Spleen (tissue), 11 donors: ENCODE data around the gene OGT. TPM values are rescaled to one million over a fixed set of nuclear protein-coding genes. Genes with fewer than 3 reads are reported as not detected.
A peak's percentile ranks its signal among the peaks of the same experiment; 100 is the strongest.

Experiments
- DNase-seq: peaks from one replicate; pipeline ENCODE4 v3.0.0-alpha.2; 2020
- H3K27ac ChIP-seq, 8 donors: fragments of 200-600 bp; sonication (generic) in 7 of 8; 1 replicate in 4 of 8; 2 replicates in 4 of 8; pipeline versions ENCODE4 v1.5.0 to v1.8.0; 2016 to 2021; ENCODE audit warnings: inconsistent platforms in 4 of 8, mild to moderate bottlenecking in 4 of 8, moderate library complexity in 1 of 8
- H3K27me3 ChIP-seq, 7 donors: fragments of 200-600 bp; sonication (generic) in 6 of 7; replicated peaks in 1 of 7; 1 replicate in 4 of 7; 2 replicates in 3 of 7; pipeline versions ENCODE4 v1.5.0 to v1.8.0; 2016 to 2021; ENCODE audit warnings: inconsistent platforms in 3 of 7, mild to moderate bottlenecking in 1 of 7
- H3K36me3 ChIP-seq, 6 donors: fragments of 200-600 bp; sonication (generic) in 5 of 6; 1 replicate in 4 of 6; 2 replicates in 2 of 6; pipeline versions ENCODE4 v1.5.0 to v1.8.0; 2016 to 2021; ENCODE audit warnings: inconsistent platforms in 2 of 6
- H3K4me1 ChIP-seq, 6 donors: fragments of 200-600 bp; sonication (generic) in 5 of 6; 1 replicate in 3 of 6; 2 replicates in 3 of 6; pipeline versions ENCODE4 v1.5.0 to v1.8.0; 2016 to 2021; ENCODE audit warnings: inconsistent platforms in 3 of 6
- H3K4me3 ChIP-seq, 8 donors: fragments of 200-600 bp; sonication (generic) in 7 of 8; 1 replicate in 4 of 8; 2 replicates in 4 of 8; pipeline versions ENCODE4 v1.5.0 to v1.8.0; 2016 to 2021; ENCODE audit warnings: inconsistent platforms in 4 of 8, mild to moderate bottlenecking in 4 of 8, moderate library complexity in 2 of 8
- H3K9me3 ChIP-seq, 8 donors: fragments of 200-600 bp; sonication (generic) in 7 of 8; 1 replicate in 4 of 8; 2 replicates in 4 of 8; pipeline versions ENCODE4 v1.5.0 to v1.8.0; 2016 to 2021; ENCODE audit warnings: inconsistent platforms in 4 of 8
- POLR2A ChIP-seq, 3 donors: fragments of 450-650 bp; IDR thresholded peaks; one replicate each; pipeline ENCODE4 v1.5.1; 2017; ENCODE audit warnings: antibody characterized with exemption in 3 of 3, mild to moderate bottlenecking in 1 of 3
- POLR2AphosphoS5 ChIP-seq, 3 donors: sonication (generic); formaldehyde crosslinking; IDR thresholded peaks; one replicate each; pipeline ENCODE4 v1.5.1; 2017; ENCODE audit warnings: antibody characterized with exemption in 3 of 3
- WGBS, 5 donors: extraction: QIAGEN DNeasy Blood & Tissue Kit in 3 of 5; methylation state at CpG; one replicate each; pipeline versions ENCODE4 v1.1.5 to v1.1.7; 2013 to 2018; 5-methylcytosine and 5-hydroxymethylcytosine counted together
- intact Hi-C: fragments of 100-400 bp; cut with DNase I; formaldehyde crosslinking; loops from one replicate; pipeline ENCODE4 v1.15.0; 2023; ENCODE audit warnings: low total_unique reads
- polyA plus RNA-seq, 3 donors: library from polyadenylated mRNA; stranded (reverse); fragments of 200-250 nt; gene quantifications; one replicate each; pipeline ENCODE4 v1.2.1, GENCODE V29; 2013
- total RNA-seq, 7 donors: library from RNA; depleted of rRNA in 3 of 7; stranded (reverse); fragments of >200 nt in 3 of 7; fragmentation: NEBNext Ultra II Directional in 4 of 7; extraction: Animal tissue kit (Norgen Biotek cat#: 25700) in 4 of 7; gene quantifications; one replicate each; pipeline versions ENCODE4 v1.1.0 to v1.2.1, GENCODE V29; 2016 to 2021
- TF ChIP-seq, protein P1 (sequence below), 11 experiments: fragments of 200-600 bp in 7 of 11; fragments of 450-650 bp in 4 of 11; sonication (generic) in 4 of 11; IDR thresholded peaks in 8 of 11; conservative IDR thresholded peaks in 3 of 11; 1 replicate in 7 of 11; 2 replicates in 4 of 11; pipeline versions ENCODE4 v1.4.0 to v1.8.0; 2016 to 2021; ENCODE audit warnings: antibody characterized with exemption in 11 of 11, inconsistent platforms in 4 of 11, mild to moderate bottlenecking in 1 of 11
- donor health status: healthy with polysubstance abuse.
- donor health status: DM: no; HTN: no; CAD: no; lungs with moderate emphysema.
- donor health status: DM: no; HTN: no; CAD: no.
- donor health status: Bipolar disorder and iron deficiency.
- donor health status: healthy.
- donor health status: DM: no; HTN: no; CAD: no.
- donor health status: DM: yes; HTN: yes; CAD: no.

Gene OGT
- total and polyA plus RNA-seq, 10 donors: 76.8 to 393 (median 233) TPM

DNA sequence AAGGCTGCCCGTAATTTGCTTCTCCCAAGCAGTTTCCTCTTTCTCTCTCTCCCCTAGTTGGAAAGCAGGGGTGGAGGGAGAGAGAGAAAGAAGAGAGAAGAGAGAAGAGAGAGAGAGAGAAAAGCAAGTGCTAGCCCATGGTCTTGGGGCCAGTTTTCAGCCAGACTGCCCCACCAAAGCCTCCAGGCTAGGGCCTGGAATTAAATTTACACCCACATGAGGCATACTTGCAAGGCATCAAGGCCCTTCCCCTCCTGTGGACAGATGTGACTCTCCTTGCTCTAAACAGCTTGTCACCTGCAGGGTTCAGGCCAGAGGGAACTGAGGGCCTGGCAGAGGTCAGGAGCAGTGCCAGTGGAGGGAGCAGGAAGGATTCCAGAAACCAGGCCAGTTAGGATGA lies 87.1 kb downstream of the OGT start:
- Histone ChIP-seq H3K9me3 (no peaks in the 10 kb centered on the region), H3K27me3 (no peaks in the 10 kb centered on the region), H3K36me3 (peaks cover 0 to 5% (median 0%) of the 10 kb centered on the region in 6 donors), H3K4me3 (no peak overlapping the region), H3K4me1 (peaks cover 33 to 80% (median 67%) of the 10 kb centered on the region in 6 donors), H3K27ac (peak overlapping the region in 5 of 8 donors; percentile 44 to 81 (median 71))
- TF ChIP-seq POLR2AphosphoS5 (IDR thresholded peaks at IDR 0.05): no peak
- TF ChIP-seq, protein P1, sequence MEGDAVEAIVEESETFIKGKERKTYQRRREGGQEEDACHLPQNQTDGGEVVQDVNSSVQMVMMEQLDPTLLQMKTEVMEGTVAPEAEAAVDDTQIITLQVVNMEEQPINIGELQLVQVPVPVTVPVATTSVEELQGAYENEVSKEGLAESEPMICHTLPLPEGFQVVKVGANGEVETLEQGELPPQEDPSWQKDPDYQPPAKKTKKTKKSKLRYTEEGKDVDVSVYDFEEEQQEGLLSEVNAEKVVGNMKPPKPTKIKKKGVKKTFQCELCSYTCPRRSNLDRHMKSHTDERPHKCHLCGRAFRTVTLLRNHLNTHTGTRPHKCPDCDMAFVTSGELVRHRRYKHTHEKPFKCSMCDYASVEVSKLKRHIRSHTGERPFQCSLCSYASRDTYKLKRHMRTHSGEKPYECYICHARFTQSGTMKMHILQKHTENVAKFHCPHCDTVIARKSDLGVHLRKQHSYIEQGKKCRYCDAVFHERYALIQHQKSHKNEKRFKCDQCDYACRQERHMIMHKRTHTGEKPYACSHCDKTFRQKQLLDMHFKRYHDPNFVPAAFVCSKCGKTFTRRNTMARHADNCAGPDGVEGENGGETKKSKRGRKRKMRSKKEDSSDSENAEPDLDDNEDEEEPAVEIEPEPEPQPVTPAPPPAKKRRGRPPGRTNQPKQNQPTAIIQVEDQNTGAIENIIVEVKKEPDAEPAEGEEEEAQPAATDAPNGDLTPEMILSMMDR (IDR thresholded peaks at IDR 0.05 in 8 of 11, conservative IDR thresholded peaks at IDR 0.05 in 3 of 11): no peak
- TF ChIP-seq POLR2A (IDR thresholded peaks at IDR 0.05): no peak
- no peak for DNase-seq
- WGBS, 5 donors: 43 to 70% (median 54%) methylated on average over 1 of the region's 1 CpG; no CpG with 5 or more reads in 1 of the 5 donors
- intact Hi-C loops: no loop called here

DNA sequence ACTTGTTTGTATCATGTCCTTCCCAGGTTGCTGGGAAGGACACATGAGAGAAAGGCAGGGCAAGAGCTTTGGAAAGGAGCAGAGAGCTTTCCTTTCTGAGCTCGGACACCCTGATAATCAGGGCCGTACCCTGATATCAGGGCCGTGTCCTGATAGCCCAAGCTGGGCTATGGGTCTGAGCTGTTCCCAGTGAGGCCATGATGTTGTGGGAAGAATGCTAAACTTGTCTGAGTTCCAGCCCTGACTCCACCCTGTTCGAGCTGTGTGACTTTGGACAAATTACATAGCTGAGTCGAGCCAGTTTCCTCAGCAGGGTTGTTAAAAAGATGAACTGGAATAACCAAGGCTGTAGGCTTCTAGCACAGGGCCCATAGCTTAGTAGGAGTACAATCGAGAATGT lies 88.7 kb downstream of the OGT start:
- H3K27ac ChIP-seq: peak overlapping the region in 5 of 8 donors; percentile 72 to 84 (median 80)
- DNase-seq: no peak
- TF ChIP-seq, protein P1 (IDR thresholded peaks at IDR 0.05 in 8 of 11, conservative IDR thresholded peaks at IDR 0.05 in 3 of 11): no peak
- no peak for TF ChIP-seq POLR2AphosphoS5 (IDR thresholded peaks at IDR 0.05)
- no peak for TF ChIP-seq POLR2A (IDR thresholded peaks at IDR 0.05)
- intact Hi-C loops: no loop called here
- H3K4me3 ChIP-seq: no peak overlapping the region
- no peaks in the 10 kb centered on the region for H3K9me3 ChIP-seq
- H3K4me1 ChIP-seq: peaks cover 33 to 86% (median 72%) of the 10 kb centered on the region in 6 donors
- no peaks in the 10 kb centered on the region for H3K27me3 ChIP-seq
- 65 to 80% (median 74%) methylated on average over 4 to 6 of the region's 6 CpGs for WGBS, 5 donors
- no peaks in the 10 kb centered on the region for H3K36me3 ChIP-seq

DNA sequence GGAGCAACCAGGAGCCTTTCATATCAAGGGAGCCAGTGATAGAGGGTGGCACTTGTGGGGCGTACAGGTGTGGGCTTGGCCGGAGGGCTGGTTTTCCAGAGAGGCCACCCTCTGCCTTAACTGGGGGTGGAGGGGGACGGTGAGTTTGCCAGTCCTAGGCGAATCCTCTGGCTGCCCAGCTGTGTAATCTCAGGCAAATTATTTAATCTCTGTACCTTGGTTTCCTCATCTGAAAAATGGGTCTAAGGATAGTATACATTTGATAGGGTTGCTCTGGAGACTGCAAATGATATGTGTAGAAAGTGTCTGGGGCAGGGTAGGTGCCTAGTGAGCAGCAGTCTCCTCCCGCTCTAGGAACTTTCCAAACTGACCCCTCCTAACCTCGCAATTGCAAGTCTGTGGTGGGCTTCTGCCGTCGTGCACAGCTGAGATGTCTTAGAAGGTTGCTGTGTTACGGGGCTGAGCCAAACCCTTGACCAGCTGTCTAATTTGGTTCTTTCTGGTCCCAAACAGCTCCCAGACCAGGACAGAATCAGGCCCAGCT lies 89.2 kb downstream of the OGT start:
- peaks cover 33 to 84% (median 67%) of the 10 kb centered on the region in 6 donors for H3K4me1 ChIP-seq
- H3K27ac ChIP-seq: peak overlapping the region in 7 of 8 donors; percentile 50 to 84 (median 74)
- 63 to 87% (median 79%) methylated on average over 4 to 9 of the region's 9 CpGs for WGBS, 5 donors
- no peaks in the 10 kb centered on the region for H3K9me3 ChIP-seq
- intact Hi-C loops: no loop called here
- H3K36me3 ChIP-seq: no peaks in the 10 kb centered on the region
- TF ChIP-seq POLR2AphosphoS5 (IDR thresholded peaks at IDR 0.05) (no peak), POLR2A (IDR thresholded peaks at IDR 0.05) (no peak)
- TF ChIP-seq, protein P1 (IDR thresholded peaks at IDR 0.05 in 8 of 11, conservative IDR thresholded peaks at IDR 0.05 in 3 of 11): no peak
- H3K4me3 ChIP-seq: no peak overlapping the region
- DNase-seq: no peak
- H3K27me3 ChIP-seq: no peaks in the 10 kb centered on the region

DNA sequence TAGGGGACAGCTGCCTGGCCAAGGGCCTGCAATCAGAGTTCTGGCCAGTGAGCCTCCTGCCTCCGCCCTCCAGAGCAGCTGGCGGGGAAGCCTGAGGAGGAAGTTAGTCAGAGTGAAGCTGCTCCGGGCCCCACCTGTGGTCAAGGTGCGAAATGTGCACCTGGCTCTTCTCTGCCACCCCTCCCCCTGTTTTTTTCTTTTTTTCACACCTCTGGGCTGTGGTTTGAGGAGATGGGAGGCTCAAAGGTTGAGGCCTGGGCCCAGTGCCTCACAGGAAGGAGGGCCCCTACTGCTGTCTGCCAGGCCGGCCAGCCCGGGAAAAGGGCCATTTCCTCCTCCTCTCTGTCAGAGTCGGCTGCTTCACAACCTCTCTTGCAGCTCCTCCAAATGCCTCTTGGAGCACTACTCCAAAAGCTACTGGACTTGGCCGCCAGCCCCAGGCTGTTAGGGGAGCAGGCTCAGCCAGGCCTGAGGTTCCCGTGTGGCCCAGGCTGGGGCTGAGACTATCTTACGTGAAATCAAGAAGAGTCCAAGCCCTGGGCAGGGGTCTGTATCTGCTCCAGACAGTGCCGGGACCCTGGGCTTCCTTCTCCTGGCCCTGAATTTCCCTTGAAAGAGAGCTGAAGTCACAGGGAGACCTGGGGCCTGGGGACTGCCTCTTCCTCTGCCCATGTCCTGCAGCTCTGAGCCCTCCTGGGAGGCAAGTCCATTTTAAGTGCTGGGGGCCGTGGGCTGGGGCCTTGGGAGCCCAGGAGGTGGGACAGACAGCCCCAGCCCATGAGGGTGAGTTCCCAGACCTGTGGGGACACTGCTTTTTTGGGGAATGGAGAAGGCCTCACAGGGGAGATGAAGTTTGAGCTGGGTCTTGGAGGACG lies 89.9 kb downstream of the OGT start:
- Histone ChIP-seq H3K27ac (peak overlapping the region in 7 of 8 donors; percentile 50 to 84 (median 74)), H3K4me1 (peaks cover 30 to 77% (median 61%) of the 10 kb centered on the region in 6 donors), H3K9me3 (no peaks in the 10 kb centered on the region), H3K36me3 (no peaks in the 10 kb centered on the region), H3K4me3 (peak overlapping the region in 1 of 8 donors; percentile 22), H3K27me3 (no peaks in the 10 kb centered on the region)
- TF ChIP-seq POLR2A (IDR thresholded peaks at IDR 0.05) (no peak), POLR2AphosphoS5 (IDR thresholded peaks at IDR 0.05) (peak; percentile 54 to 77 (median 77))
- TF ChIP-seq, protein P1 (IDR thresholded peaks at IDR 0.05 in 8 of 11, conservative IDR thresholded peaks at IDR 0.05 in 3 of 11): peak in 2 of 11 experiments; percentile 18 to 24
- intact Hi-C loops: no loop called here
- WGBS, 5 donors: 11 to 31% (median 25%) methylated on average over 7 to 13 of the region's 13 CpGs
- peak; percentile 90 for DNase-seq
